ENCODE results near the gene CD248.

CD248 gene

DNA sequence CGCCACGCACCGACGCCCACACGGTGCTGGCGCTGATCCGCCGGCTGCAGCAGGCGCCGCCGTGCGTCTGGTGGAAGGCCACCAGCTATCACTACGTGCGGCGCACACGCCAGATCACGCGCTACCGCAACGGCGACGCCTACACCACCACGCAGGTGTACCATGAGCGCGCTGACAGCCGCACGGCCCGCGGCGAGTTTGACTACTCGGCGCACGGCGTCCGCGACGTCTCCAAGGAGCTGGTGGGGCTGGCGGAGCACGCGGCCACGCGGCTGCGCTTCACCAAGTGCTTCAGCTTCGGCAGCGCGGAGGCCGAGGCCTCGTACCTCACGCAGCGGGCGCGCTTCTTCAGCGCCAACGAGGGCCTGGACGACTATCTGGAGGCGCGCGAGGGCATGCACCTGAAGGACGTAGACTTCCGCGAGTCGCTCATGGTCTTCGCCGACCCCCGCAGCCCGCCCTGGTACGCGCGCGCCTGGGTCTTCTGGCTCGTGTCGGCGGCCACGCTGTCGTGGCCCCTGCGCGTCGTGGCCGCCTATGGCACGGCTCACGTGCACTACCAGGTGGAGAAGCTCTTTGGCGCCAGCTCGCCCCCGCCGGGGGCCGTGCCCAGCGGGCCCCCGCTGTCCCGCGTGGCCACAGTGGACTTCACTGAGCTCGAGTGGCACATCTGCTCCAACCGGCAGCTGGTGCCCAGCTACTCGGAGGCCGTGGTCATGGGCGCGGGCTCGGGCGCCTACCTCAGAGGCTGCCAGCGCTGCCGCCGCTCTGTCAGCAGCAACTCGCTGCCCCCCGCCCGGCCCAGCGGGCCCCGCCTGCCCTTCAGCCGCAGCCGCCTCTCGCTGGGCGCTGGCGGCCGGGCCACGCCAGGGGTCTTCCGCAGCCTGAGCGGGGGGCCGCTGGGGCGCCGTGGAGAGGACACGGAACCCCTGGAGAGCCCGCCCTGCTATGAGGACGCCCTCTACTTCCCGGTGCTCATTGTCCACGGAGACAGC, 21.9 kb downstream of the CD248 start:
- DNase-seq, result no peak
- in situ Hi-C loops (cut with HindIII; ENCODE audit: low pct_ligation_motif_present, low pct_unique_long_range_greater_than_20kb, low sequenced_read_pairs), result no loop called here

DNA sequence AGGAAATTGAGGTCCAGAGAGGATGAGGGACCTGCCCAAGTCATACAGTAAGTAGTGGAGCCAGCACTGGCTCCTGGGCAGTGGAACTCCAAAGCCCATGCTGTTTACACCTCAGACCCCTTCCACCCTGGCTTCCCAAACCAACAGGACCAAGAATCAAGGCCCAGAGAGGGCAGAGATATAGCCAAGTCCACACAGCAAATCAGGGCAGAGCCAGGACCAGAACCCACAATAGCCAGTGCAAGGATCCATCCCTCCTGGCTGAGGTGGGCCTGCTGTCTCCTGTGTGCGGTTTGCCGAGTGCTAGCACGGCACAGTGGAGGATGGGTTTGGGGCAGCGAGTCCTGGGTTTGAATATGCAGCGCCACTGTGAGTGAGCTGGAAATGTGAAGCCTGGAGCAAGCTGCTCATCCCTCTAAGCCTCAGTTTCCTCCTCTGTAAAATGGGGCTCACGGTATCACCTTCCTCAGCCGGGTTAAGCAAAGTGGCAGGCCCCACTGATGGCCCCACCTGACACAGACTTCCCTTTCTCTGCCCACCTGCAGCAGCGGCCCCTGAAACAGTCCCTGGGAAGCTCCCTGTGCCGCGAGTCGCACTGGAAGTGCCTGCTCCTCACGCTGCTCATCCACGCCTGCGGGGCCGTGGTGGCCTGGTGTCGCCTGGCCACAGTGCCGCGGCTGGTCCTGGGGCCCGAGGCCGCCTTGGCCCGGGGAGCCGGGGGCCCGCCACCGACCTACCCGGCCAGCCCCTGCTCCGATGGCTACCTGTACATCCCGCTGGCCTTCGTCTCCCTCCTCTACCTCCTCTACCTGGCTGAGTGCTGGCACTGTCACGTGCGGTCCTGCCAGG, 22.8 kb downstream of the CD248 start:
- in situ Hi-C loops (cut with HindIII; ENCODE audit: low pct_ligation_motif_present, low pct_unique_long_range_greater_than_20kb, low sequenced_read_pairs), result no loop called here

DNA sequence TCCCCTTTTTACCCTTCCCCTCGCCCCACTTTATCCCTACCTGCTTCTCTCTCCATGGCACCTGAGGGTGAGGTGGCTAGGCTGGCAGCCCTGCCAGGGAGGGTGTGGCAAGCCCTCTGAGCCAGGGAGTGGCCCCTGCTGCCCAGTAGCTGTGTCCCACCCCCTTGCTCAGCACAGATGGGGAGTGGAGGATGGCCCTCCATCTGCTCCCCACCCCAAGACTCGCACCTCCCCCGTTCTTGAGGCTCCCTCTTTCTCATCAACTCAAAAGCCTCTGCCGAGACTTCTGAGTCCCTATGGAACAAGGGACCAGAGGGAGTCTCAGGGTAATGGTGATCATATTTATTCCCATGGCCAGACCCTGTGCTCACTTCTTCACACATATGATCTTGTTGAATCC, 23.5 kb downstream of the CD248 start:
- DNase-seq, result no peak
- in situ Hi-C loops (cut with HindIII; ENCODE audit: low pct_ligation_motif_present, low pct_unique_long_range_greater_than_20kb, low sequenced_read_pairs), result no loop called here

More for the DNA sequence above, 22.8 kb downstream of the CD248 start:
- DNase-seq, result no peak

DNA sequence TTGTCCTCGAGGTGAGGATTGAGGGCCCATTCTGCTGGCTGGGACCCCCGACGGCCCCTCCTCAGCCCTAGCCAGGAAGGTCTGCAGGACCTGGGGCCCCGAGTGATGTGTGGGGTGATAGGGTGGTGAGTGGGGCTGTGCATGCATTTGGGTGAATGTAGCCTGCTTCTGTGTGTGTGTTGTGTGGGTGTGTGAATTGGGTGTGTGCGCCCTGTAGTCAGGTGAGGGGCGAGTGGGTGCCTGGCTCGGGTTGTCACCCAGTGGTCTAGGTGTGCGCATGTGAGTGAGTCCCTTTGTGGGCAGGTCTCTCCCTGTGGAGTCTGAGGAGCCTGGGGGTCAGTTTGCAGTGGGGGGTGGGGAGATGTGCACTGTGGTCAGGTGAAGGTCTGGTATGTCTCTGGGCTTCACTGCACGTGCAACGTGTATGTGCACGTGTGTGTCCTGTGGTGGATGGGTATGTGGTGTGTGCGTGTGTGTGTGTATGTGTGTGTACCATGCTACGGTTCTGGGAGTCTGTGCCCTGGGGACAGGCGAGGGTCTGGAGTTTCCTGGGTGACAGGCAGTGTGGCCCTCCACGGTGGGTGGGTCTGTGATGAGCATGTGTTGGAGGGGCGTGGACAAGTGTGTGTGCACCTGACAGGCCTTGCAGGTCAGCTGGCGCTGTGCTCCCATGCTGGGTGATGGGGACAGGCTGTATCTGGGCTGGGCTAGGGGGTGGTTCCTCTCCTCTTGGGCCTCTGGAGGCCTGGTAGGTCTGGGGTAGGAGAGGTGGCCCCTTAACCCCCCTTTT, 24.1 kb downstream of the CD248 start:
- in situ Hi-C loops (cut with HindIII; ENCODE audit: low pct_ligation_motif_present, low pct_unique_long_range_greater_than_20kb, low sequenced_read_pairs), result no loop called here
- no peak for DNase-seq

DNA sequence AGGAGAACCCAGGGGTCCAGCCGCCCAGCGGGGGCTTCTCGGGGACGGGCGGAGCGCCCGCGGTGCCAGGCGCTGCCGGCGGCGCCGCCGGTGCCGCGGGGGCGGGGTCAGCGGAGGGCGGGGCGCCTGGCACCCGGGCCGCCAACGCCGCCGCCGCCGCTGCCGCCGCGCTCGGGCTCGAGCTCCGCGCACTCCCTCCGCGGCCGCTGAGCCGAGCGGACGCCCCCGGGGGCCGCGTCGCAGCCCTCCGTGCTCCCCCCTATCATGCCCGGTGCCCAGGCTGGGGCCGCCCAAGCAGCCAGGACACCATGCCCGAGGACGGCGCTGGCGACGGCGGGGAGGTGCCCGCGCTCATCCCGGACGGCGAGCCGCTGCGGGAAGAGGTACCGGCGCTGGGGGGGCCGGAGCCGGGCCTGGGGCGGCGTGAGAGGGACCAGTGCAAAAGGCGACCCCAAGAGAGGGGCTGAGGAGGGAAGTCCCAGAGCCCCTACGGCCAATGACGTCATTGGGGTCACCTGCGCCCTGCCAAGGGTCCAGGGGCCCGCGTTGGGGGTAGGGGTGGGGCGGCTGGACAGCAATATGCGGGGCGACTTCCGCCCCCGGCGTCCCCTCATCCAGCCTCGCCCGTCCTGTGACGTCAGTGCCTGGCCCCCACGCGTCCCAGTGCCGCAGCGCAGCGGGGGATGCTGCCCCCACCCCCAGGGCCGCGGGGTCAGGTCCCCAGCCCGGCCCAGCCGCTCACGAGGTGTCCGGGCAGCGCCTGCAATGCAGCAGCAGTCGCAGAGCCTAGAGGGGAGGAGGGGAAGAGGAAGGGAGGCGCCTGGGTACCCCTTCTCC, 24.9 kb downstream of the CD248 start, which contains the start of gene TMEM151A:
TMEM151A (plus strand) TSS at position 189 of the 837 bp plus-strand sequence; CDS start at position 309, 120 bp downstream.
- DNase-seq, result no peak
- in situ Hi-C loops (cut with HindIII; ENCODE audit: low pct_ligation_motif_present, low pct_unique_long_range_greater_than_20kb, low sequenced_read_pairs), result no loop called here

DNA sequence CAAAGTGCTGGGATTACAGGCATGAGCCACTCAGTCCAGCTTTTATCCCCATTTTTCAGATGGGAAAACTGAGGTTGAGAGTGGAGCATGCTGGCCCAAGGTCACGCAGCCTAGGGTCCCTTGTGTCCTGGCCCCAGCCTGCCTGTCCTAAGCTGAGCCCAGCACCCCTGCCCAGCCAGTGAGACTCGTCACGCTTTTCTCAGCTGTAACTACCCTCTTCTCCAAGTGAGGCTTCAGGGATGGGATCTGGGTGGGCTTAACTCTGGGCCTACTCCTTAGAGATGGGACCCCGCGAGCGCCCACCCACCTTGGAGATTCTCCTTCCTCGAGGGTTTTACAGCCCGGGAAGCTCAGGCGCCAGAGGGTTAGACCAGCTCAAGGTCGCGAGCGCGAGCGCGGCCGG, 25.5 kb downstream of the CD248 start:
- in situ Hi-C loops (cut with HindIII; ENCODE audit: low pct_ligation_motif_present, low pct_unique_long_range_greater_than_20kb, low sequenced_read_pairs), result no loop called here
- DNase-seq, result no peak

DNA sequence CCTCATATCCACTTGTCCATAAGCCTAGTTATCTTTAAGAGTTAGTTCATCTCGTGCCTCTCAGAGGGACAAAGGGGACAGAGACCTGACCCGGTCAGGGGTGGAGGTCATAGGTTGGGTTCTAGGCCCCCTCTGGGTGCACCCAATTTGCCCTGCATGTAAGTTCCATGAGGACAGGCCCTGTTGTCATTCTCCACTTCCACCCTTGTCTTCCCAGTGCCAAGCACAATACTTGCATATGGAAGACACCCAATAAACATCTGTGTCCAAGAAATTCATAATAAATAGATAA, 26.6 kb downstream of the CD248 start:
- in situ Hi-C loops (cut with HindIII; ENCODE audit: low pct_ligation_motif_present, low pct_unique_long_range_greater_than_20kb, low sequenced_read_pairs), result no loop called here
- DNase-seq, result no peak

DNA sequence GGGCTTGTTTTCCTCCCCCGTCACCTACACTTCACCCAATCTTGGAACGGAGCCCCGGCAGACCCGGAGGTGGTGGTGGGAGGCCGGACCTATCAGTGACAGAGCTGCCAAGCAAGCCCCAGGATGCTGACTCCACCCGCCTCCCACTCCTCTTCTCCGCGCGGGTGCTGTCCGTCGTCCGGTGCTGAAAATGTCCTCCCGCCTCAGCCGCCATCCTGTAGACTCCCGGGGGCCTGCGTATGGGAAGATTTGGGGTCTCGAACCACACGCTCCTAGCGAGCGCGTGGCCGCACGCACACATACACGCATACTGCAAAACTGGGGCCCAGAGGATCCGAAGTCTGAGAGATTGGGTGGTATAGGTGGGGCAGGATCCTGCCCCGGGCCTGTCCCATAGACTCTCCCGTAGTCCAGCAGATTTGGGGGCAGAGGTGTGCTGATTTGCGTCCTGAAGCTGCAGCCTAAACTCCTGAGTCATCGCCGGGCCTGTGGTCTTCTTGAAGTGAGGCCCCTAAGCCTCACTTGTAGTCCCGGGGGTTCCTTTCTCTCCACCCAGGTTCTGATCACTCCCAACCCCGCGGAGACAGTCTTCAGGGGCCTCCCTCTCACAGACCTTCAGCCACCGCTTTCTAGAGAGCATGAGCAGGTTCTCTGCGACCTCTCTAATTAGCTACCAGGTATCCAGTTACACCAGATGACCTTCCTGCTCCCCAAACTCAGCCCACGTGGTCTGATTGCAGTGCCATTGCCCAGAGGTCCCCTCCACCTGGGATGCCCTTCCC, 27.1 kb downstream of the CD248 start:
- DNase-seq, result peak; percentile 75
- in situ Hi-C loops (cut with HindIII; ENCODE audit: low pct_ligation_motif_present, low pct_unique_long_range_greater_than_20kb, low sequenced_read_pairs), result no loop called here

DNA sequence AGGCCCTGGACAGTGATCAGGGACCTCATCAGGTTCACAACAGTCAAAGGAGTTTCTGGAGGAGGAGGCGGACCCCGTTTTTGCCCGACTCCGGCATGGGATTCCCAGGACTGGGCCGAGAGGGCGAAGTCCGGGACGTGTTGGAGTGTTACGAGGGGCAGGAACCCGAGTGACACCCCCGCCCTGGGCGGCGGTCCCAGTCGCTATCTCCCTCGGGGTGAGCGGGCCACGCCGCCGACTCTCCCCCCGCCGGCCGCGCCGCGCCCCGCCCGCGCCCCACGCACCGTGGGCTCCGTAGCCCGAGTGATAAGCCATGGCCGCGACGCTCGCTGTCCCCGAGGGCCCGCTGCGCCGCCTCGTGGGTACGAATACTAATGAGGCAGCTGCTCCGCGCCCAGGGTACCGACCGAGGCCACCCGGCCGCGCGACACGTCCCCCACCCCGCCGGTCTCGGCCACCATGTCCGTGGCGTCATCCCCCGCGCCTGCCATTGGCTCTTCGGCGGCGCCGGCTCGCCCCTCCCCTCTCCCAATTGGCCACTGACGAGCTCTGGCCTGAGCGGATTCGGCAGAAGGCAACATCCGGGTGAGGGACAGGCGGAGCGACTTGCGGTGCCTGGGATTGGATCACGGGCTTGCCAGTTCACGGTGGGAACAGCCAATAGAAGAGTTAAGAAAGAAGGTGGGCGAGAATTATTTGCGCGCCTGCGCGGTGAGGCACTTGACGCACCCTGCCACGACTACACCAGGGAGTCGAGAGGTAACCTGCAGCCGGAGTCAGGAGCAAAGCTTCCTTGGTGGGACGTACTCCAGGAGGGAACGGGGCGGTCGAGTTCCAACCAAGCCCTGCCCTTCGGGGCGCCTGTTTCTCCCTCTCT, 27.9 kb downstream of the CD248 start, which contains the start of gene YIF1A:
YIF1A (minus strand) TSS at position 473 of the 877 bp plus-strand sequence; CDS start at position 315, 158 bp downstream.
- DNase-seq, result peak; percentile 97
- in situ Hi-C loops (cut with HindIII; ENCODE audit: low pct_ligation_motif_present, low pct_unique_long_range_greater_than_20kb, low sequenced_read_pairs), result no loop called here

DNA sequence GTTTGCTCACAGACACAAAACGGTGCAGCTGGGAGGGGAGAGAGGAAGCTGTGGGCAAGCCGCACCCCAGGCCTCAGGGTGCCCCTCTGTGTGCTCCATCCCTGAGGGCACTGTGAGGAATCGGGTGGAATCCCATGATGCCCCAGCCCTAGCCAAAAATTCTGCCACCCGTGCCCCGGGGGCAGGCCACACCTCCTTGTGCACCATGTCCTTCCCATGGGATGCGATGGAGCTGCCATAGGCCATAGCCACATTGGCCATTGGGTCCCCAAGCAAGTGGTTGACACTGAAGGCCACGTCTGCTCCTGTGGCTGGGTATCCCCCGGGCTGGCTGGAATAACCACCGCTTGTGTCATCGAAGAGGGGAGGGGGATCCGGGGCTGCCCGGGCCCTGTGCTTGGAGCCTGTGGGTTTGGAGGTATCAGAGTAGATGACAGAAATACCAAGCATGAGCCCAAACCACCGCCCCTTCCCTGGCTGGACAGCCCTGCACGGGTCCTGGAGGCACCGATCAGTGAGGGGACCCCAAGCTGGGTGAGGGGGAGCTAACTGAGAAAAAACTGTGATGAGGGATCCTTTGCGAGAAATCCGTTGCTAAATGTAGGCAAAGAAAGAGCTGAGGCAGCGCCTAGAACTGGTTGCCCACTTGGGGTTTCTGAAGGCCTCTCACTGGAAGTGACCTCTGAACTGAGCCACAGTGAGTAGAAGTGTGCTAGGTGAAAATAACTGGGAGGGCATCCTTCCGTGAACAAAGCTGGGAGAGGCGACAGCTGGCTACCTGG, 28.8 kb downstream of the CD248 start:
- in situ Hi-C loops (cut with HindIII; ENCODE audit: low pct_ligation_motif_present, low pct_unique_long_range_greater_than_20kb, low sequenced_read_pairs), result no loop called here
- no peak for DNase-seq

DNA sequence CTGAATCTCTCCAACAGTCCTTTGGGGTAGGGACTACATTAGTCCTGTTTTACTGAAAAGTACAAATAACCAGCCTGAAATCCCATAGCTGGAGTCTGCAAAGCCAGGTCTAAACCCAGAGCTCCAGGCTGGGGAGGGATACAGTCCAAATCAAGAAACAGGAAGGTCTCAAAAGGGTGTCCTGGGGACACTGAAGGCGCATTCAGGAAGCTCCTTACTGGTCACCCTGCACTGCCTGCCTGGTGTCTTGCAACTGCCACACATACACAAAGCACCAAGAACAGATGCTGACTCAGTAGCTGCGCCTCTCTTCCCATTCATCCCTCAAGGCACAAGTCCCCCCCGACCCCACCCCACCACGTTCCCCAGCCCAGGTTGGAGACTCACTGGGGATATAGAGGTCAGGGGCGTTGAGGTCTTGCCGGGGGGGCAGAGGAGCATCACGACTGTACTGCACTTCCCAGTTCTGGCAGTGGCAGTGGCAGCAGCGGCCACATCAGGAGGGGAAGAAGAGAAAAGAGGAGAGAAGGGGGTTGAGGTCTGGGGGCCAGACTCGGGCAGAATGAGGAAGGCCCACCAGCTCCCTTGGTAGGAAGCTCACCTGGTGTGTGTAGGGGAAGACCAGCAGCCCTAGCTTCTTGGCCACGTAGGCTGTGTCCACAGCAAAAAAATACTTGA, 29.5 kb downstream of the CD248 start:
- in situ Hi-C loops (cut with HindIII; ENCODE audit: low pct_ligation_motif_present, low pct_unique_long_range_greater_than_20kb, low sequenced_read_pairs), result no loop called here
- no peak for DNase-seq

DNA sequence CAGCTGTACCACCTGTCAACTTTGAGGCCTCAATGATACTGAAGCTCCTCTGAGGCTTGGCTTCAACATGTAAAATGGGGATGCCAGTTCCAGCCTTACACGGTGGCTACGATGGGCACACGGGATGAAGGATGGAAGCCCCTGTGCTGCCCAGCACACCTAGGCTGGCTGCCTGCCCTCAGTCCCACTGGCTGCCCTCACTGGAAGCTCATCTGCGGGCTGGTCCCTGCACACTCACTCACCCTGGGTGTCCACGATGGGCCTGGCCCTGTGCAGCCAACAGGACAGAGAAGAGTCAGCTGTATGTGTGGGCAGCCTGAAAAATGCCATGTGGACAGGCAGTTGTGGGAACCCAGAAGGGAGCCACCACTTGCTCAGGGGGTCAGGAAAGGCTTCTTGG, 30.1 kb downstream of the CD248 start:
- DNase-seq, result no peak
- in situ Hi-C loops (cut with HindIII; ENCODE audit: low pct_ligation_motif_present, low pct_unique_long_range_greater_than_20kb, low sequenced_read_pairs), result no loop called here

DNA sequence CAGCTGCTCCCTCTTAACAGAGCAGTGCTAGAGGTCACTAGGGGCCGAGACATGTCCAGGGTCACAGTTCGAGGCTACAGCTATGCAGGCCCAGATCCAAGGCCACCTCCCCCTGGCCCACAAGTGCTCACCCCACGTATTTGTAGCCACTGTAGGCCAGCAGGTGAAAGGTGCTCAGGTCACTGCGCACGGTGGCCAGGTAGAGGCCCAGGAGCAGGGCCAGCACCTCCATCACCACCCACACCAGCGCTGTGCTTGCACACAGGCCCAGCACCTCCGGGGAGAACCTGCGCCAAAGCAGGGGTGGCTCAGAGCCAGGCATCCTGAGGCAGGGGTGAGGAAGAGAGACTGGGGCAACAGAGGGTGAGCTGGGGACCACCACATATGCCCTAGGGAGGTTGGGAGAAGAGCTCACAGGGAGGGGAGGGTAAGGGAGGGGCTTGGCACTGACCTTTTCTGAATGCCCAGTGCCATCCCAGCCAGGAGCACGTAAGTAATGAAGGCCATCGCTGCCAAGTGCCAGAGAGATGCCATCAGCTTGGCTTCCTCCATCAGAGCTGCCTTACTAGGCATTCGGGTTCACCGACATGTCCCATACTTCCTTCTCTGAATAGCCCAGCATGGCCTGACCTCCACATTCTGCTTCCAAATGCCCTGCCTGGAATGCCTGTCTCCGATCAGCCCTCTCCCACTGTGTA, 31.4 kb downstream of the CD248 start:
- in situ Hi-C loops (cut with HindIII; ENCODE audit: low pct_ligation_motif_present, low pct_unique_long_range_greater_than_20kb, low sequenced_read_pairs), result no loop called here
- no peak for DNase-seq

DNA sequence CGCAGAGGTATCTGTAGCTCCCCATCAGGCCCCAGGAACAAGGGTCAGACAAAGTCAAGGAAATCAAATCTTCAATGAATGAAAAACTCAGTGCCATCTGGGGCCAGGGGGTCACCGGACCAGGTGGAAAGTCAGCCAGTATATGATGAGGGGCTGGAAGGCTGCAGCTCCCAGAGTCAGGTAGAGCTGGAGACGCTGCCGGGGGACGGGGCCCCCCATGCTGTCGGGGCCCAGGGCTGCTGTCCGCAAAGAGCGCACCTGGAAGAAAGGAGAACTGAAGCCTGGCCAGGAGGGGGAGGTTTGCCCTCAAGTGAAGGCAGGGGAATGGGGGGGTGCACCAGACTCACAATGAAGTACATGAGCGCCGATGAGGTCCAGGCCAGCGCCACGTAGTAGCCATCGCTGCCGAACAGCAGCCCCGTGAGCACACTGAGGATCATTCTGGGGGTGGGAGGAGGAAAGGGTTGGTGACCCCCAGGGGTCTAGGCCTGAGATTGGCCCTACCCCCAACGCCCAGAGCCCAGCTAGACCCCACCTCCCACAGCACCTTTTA, 32.2 kb downstream of the CD248 start:
- DNase-seq, result no peak
- in situ Hi-C loops (cut with HindIII; ENCODE audit: low pct_ligation_motif_present, low pct_unique_long_range_greater_than_20kb, low sequenced_read_pairs), result no loop called here
